ENCODE data around the gene KRTAP12-3.
"Not testable (repeated sequence)": the region's sequence is repeated elsewhere in the genome, so short reads cannot be mapped to it uniquely, and the experiment has no call there.

The KRTAP12-3 gene

GRCh38 chr21:44696572-44696971 is 38.8 kb downstream of the KRTAP12-3 start:
- DNase-seq: no peak
- in situ Hi-C loops (cut with HindIII; ENCODE audit: low pct_ligation_motif_present, low pct_unique_long_range_greater_than_20kb, low sequenced_read_pairs): no loop called here

GRCh38 chr21:44697172-44697810 is 39.6 kb downstream of the KRTAP12-3 start, which contains the start of gene KRTAP10-12:
Gene KRTAP10-12 (plus strand): TSS chr21:44697172. CDS start chr21:44697202, 30 bp downstream.
- DNase-seq: not testable (repeated sequence)

GRCh38 chr21:44697811-44698734 is 40.3 kb downstream of the KRTAP12-3 start:
- no peak for DNase-seq
- in situ Hi-C loops (cut with HindIII; ENCODE audit: low pct_ligation_motif_present, low pct_unique_long_range_greater_than_20kb, low sequenced_read_pairs): no loop called here

More at GRCh38 chr21:44697172-44697810, 39.6 kb downstream of the KRTAP12-3 start, which contains the start of gene KRTAP10-12:
- in situ Hi-C loops (cut with HindIII; ENCODE audit: low pct_ligation_motif_present, low pct_unique_long_range_greater_than_20kb, low sequenced_read_pairs): not testable (repeated sequence)

- in situ Hi-C loops (cut with HindIII; ENCODE audit: low pct_ligation_motif_present, low pct_unique_long_range_greater_than_20kb, low sequenced_read_pairs): no loop called here
Observed at GRCh38 chr21:44699502-44700001, 41.8 kb downstream of the KRTAP12-3 start.

GRCh38 chr21:44700101-44701022 is 42.6 kb downstream of the KRTAP12-3 start:
- in situ Hi-C loops (cut with HindIII; ENCODE audit: low pct_ligation_motif_present, low pct_unique_long_range_greater_than_20kb, low sequenced_read_pairs): no loop called here
- DNase-seq: no peak

More at GRCh38 chr21:44699502-44700001, 41.8 kb downstream of the KRTAP12-3 start:
- no peak for DNase-seq

GRCh38 chr21:44701023-44701400 is 43.3 kb downstream of the KRTAP12-3 start:
- no peak for DNase-seq
- in situ Hi-C loops (cut with HindIII; ENCODE audit: low pct_ligation_motif_present, low pct_unique_long_range_greater_than_20kb, low sequenced_read_pairs): no loop called here

- no peak for DNase-seq
- in situ Hi-C loops (cut with HindIII; ENCODE audit: low pct_ligation_motif_present, low pct_unique_long_range_greater_than_20kb, low sequenced_read_pairs): no loop called here
Observed at GRCh38 chr21:44701541-44701940, 43.8 kb downstream of the KRTAP12-3 start.

GRCh38 chr21:44702111-44702972 is 44.6 kb downstream of the KRTAP12-3 start:
- in situ Hi-C loops (cut with HindIII; ENCODE audit: low pct_ligation_motif_present, low pct_unique_long_range_greater_than_20kb, low sequenced_read_pairs): no loop called here
- DNase-seq: no peak

GRCh38 chr21:44702973-44703730 is 45.4 kb downstream of the KRTAP12-3 start:
- in situ Hi-C loops (cut with HindIII; ENCODE audit: low pct_ligation_motif_present, low pct_unique_long_range_greater_than_20kb, low sequenced_read_pairs): no loop called here
- DNase-seq: no peak

GRCh38 chr21:44703731-44704635 is 46.3 kb downstream of the KRTAP12-3 start:
- in situ Hi-C loops (cut with HindIII; ENCODE audit: low pct_ligation_motif_present, low pct_unique_long_range_greater_than_20kb, low sequenced_read_pairs): no loop called here
- DNase-seq: no peak

- DNase-seq: no peak
- in situ Hi-C loops (cut with HindIII; ENCODE audit: low pct_ligation_motif_present, low pct_unique_long_range_greater_than_20kb, low sequenced_read_pairs): no loop called here
Observed at GRCh38 chr21:44704636-44705001, 46.9 kb downstream of the KRTAP12-3 start.

GRCh38 chr21:44706026-44706705 is 48.4 kb downstream of the KRTAP12-3 start:
- DNase-seq: no peak
- in situ Hi-C loops (cut with HindIII; ENCODE audit: low pct_ligation_motif_present, low pct_unique_long_range_greater_than_20kb, low sequenced_read_pairs): no loop called here

- DNase-seq: no peak
- in situ Hi-C loops (cut with HindIII; ENCODE audit: low pct_ligation_motif_present, low pct_unique_long_range_greater_than_20kb, low sequenced_read_pairs): no loop called here
Observed at GRCh38 chr21:44706706-44707581, 49.2 kb downstream of the KRTAP12-3 start.
